HG03342 (cell line): ENCODE measurements around the gene HNRNPH2.

ENCODE experiments used
- ATAC-seq: cut with Tn5 transposase; IDR thresholded peaks from one replicate; pipeline ENCODE4 v1.9.1; 2021; ENCODE audit warnings: mild to moderate bottlenecking, moderate library complexity; ENCODE audit not compliant: unreplicated experiment

Gene HNRNPH2, protein sequence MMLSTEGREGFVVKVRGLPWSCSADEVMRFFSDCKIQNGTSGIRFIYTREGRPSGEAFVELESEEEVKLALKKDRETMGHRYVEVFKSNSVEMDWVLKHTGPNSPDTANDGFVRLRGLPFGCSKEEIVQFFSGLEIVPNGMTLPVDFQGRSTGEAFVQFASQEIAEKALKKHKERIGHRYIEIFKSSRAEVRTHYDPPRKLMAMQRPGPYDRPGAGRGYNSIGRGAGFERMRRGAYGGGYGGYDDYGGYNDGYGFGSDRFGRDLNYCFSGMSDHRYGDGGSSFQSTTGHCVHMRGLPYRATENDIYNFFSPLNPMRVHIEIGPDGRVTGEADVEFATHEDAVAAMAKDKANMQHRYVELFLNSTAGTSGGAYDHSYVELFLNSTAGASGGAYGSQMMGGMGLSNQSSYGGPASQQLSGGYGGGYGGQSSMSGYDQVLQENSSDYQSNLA

DNA sequence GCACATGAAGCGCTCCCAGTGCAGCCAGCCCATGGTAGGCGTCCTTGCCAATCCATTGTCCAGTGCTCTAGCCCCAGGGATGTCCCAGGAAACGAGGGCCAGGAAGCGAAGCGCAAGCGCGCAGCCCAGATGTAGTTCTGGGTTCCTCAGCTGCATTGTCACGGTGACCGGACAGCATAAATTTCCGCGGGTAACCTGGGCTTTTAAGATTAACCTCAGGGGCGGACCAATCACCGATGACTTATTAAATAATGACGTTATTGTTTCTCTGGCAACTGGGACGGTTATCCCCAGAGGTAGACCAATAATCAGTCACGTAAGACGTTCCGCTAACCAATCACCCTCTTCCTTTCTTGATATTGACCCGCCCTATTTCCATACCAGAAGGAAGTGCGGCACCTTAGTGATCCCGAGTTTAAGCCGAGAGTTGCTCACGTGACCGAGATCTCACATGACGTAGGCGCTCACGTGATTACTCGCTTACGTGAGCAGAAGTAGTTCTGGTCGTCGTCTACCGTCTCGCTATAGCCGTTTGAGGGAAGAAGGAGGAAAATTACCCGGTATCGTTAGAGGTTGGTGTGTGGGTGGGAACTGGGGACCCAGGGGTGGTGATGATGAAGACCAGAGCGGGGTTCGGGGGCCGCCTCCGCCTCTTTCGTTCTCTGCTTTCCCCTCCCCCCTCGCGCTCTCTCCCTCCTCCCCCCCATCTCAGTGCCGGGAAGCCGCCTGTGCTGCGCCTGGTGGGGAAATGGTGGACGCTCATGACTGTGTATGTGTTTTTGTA is at the start of gene HNRNPH2, which contains the start of gene GLA:
Gene HNRNPH2 (plus strand): TSS at position 475 of the 784 bp plus-strand sequence. CDS start 3,767 bp downstream, outside the sequence.
Gene GLA (minus strand): TSS at position 178 of the 784 bp plus-strand sequence. CDS start 22 bp downstream, at position 156.
- ATAC-seq = peak; percentile 92

DNA sequence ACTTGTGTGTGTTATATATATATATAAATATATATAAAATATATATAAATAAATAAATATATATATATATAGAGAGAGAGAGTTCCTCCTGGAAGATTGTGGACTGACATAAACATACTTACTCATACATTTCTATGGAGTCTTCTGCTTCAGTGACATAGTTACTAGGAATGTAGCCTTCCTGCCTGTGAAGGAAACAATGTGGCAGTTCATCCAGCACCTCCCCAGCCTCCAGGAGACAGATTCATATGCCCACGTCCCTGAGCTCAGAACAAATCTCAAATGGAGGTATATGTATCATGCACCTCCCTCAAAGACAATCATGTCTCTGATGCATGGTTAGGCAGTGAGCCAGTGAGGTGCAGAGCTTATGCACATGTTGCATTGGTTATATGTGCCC is 48.1 kb upstream of the HNRNPH2 start:
- no peak for ATAC-seq

DNA sequence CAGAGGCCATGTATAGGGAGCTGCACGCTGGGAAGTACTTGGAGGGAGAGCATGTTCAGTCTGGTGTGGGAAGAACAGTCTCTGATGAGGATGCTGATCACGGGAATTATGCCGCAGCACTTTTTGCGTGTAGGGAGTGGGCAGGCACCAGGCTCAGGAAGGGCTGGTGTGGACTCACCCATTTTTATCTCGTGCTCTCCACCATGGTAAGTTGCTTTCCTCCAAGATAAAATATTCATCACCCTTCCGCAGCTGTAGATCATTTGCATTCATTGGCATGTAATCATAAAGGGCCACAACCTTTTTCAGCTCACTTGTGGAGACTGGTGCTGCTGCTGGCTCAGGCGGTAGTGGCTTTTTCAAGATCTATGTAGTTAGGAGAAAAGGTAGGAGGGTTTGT is 47.6 kb upstream of the HNRNPH2 start:
- ATAC-seq = no peak

DNA sequence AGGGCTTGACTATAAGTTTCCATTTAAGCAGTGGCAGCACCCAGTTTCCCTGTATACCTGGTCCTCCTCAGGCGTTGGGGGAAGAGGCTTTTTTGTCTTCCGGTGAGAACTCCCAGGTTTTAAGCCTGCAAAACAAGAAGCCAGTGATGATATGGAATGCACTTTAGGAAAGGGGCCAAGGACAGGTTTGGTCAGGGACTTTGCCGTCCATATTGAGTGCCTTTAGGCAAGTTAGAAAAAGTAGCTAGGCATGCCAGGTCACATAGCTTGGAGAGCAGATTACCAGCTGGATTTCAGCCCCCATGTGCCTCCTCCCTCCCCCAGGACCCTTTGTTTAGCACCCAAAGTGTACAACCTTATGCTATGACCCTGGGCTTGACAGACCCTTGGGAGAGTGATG is 45.9 kb upstream of the HNRNPH2 start:
- no peak for ATAC-seq

DNA sequence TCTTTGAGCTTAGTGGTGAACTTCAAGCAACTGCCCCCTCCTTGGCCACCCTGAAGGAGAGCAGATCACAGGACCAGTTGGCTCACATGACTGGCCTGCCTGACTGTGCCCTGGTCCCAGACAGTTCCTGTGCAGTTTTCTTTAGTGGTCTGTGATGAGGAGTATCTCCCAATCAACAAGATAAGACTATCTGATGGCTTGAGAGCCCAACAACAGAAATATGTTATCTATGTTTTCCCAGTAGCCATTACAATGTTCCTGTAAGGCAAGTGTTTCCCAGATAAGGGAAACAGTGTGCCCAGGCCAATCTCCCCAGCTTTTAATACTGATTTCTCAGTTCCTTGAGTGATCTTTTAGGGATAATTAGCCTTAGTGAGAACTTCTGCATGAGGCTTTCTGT is 45.3 kb upstream of the HNRNPH2 start:
- ATAC-seq = no peak

DNA sequence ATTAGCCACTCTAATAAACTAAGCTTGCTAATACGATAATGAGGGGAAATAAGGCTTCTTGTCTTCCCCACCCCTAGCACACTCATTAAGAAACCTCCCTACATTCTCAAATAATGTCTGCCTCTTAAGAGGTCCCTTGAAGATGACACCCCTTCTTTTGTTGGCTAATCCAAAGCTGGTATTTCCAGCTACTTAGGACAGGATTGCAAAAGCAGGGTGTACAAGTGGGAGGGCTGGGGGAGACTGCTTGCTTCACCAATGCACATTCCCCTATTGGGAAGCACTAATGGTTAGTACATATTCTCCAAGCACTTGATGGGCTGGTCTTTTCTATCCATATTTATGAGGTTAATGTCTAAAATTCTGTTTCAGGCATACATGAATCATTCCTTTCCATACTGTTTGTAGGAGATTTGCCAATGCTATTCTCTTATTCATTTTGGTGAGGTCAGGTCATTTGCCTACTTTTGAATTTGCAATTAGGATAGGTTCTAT is 42.7 kb upstream of the HNRNPH2 start:
- ATAC-seq = no peak

DNA sequence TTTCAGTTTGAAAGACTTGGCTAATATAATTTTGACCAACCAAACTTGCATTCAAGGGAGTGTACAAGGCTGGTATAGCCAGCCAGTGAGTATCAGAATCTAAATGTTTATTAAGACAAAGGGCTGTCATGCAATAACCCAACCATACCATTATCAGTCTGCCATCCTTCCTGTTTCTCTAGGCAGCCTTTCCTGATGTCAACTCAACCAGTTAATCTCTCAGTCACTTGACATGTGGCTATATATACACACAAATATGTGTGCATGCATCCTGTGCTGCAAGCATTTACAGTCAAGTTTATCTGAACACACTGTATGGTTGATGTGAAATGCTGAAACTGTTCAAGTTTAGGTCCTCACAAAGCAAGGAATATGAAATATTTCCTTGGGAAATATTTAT is 39.2 kb upstream of the HNRNPH2 start:
- ATAC-seq = no peak

DNA sequence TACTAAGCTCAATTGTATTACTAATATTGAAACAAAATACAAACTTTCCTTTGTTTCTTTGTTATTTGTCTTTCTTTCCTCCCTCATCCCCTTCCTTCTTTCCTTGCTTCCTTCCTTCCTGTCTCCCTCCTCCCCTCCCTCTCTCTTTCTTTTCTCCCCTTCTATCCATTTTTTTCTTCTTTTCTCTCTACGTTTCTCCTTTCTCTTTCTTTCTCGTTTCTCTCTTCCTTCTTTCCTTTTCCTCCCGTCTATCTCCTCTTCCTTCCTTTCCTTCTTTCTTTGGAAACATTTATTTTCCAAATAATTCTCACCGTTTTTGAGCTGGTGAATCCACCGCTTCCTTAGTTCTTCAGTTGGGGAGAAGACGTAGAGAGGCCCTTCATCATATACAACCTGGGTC is 38.3 kb upstream of the HNRNPH2 start:
- no peak for ATAC-seq

DNA sequence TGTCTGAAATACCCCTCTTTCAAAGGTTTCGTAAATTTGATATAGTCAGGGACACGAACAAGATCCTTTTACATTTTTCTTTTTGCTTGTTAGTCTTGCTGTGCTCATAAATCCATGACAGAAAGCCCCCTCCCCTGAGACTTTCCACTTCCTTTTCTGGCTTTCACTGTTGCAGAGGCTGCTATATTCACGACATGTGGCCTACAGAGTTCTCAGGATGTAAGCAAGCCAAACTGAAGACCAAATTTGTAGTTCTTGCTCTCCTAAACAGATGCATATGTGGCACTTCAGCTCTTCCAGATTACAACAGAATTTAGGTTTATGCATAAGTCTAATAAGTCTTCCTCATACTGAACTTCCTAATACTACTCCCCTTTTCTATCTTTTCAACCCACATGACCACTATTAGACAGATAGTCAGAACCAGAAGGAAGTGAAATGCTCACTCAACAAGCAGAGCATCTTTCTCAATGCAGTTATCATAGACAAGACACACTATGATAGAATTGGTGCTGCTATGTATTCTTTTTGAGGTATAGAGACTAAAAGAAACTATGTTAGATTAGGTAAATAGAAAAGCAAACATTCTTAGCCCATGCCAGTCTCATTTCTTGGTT is 37.0 kb upstream of the HNRNPH2 start:
- ATAC-seq = peak; percentile 66

DNA sequence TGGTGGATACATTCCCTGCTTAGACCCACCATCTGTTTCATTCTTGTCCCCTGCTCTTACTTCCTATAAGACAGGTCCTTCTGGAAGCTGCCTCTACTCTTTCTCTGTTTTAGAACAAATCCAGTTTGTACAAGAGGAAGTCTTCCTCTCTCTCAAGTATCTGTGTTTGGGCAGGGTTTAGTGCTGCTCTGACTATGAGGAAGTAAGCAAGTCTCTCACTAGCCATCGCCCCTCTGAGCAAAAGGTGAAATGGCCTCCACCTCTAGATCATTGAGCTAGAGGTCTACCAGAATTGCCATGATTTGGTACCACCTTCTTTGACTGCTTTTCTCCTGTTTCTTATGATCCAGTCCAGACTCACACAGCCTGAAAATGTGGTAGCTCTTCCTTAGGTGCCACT is 30.5 kb upstream of the HNRNPH2 start:
- ATAC-seq = no peak

DNA sequence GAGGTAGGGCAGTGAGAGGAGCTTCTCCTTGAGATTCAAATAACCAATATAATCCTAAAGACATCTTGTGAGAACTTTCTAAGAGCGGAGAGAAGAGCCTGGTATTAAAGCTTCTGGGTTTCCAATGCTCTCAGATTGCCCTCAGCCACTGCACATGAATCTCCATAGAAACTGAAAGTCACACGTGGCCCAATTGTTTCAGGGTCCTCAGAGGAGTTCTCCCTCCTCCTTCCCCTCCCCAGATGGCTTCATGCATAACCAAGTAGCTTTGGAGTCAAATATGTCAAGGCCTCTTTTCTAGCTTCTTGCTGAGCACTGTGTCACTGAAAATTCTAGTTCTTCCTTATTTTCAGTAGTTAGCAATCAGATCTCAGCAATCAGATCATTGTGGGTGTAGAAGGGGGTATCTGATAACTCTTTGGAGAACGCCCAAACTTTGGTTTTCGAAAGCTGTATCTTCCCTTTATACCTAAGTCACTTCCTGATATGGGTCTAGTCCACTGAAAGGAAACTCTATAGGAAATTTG is 24.3 kb upstream of the HNRNPH2 start:
- peak; percentile 72 for ATAC-seq

DNA sequence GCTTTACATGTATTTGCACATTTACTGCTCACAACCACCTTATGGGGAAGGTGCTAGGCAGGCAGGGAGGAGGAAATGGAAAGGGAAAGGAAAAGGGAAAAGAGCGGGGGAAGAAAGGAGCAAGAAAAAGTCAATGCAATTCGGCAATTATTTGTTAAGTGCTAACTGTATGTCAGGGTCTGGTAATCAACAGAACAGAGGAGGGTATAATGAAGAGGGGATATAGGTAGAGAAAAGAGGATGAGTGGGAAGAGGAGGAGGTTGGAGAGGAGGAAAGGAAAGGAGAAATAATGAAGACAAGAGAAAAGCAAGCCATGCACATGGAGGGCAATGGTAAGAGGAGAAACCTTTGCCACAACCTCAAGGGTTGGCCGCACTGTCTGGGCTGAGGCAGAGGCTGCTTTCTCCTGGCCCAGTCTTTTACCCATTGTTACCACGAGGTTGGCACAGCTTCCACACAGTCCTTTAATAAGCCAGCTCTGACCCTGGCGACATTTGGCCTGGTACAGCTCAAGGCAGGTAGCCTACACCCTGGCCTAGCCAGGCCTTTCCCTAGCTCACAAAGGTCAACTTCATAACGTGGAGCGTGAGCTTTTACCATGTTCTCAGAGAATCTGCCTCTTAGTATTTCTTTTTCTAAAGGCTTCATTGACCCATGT is 22.9 kb upstream of the HNRNPH2 start:
- no peak for ATAC-seq

DNA sequence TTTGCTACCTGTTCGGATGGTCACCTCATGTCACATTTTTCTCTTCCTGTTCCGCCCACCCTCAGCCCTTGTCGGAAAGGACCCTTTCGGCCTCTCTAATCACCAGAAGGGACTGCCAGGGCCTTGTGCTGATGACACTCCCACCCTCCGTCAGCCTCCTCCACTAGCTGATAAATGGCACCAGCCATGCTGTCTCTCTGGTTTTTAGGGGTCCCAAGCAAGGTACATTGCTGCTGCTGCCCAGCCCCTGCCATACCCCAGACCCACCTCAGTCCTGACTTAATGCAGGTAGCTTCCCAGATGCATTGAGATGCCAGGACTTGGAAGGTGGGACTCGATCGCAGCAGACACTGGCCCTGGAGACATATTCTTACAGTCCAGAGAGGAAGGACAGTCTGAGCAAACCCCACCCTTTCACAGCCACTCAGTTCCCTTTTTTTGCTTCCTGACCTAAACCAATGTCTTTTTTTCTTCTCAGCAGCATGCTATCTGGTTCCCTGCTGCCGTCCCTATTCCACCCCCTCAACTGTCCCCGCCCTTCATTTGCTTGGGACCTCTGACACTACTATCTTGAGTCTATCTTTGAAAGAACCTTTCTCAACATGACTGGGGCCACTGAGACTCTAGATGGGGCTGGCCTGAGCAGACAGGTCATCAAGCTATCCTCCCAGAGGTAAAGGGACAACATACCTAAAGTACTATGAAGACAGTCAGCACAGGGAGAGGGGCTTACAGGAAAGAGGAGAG is 22.1 kb upstream of the HNRNPH2 start, which contains the start of gene BTK:
Gene BTK (minus strand): TSS at position 397 of the 747 bp plus-strand sequence. CDS start 10,907 bp downstream, outside the sequence.
- peak; percentile 65 for ATAC-seq

DNA sequence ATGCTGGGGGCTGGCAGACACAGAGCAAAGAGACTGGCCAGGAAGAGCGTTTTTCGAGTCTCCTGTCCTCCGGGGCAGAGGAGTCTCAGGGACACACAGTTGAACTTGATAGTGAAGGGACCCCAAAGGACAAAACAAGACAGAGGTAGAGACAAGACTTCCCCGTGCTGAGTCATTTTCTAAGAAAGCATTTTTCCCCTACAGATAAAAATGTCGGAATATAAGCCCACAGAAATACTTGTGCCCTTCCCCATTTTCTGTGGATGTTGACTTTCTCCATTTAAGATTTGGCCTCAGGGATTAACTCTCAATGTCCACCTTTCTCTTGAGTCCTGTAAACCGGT is 21.5 kb upstream of the HNRNPH2 start:
- no peak for ATAC-seq

DNA sequence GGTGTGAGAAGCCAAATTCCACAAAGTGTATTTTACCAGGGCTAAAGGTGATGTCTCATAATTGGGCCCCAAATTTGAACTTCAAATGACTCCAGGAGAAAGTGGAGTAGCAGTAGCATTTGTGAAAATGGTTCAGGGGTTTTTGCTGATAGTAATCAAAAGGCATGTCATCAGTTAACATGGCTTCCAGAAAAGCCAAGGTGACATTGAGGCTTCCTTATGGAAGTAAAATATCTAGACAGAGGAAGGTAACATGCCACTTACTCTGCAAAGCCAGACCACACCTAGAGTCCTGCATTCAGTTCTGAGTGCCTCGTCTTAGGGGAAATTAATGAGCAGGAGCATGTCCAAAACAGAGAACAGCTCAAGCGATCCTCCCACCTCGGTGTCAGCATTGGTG is 19.4 kb upstream of the HNRNPH2 start:
- no peak for ATAC-seq

DNA sequence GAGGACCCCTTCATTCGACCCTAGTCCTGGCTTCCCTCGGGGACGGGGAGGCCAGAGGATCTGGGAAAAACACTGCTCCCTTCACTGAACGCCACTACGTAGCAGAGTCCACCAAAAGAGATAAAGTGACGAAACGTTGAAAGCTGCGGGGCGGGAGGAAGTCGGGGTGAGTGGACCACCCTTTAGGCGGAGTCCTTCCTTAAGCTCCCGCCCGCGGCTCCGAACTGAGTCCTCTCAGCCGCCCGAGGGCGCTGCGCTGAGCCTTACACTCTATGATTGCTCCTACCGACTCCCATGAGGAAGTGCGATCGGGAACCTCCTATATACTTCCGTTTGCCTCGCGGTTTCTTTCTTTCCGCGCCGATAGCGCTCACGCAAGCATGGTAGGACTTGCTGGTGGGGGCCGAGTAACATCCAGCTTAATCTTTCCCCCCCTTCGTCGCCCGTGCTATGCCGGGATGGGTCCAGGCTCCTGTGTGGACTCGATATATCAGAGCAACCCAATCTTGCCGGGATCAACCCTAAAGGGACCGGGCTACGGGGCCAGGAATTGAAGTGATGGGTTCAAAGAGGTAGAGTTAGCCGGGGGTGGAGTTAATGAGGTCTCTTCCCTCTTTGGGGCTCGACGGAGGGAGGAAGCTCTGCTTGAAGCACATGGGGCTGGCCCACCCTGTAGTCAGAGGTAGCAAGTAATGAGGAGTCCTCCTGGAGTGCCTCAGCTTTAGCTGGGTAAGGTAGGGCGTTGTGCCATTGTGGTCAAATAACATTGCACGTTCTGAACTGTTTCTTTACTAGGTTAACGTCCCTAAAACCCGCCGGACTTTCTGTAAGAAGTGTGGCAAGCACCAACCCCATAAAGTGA is 17.1 kb upstream of the HNRNPH2 start, which contains the start of gene RPL36A:
Gene RPL36A (plus strand): TSS at position 348 of the 862 bp plus-strand sequence. CDS start 33 bp downstream, at position 381.
- peak; percentile 78 for ATAC-seq

DNA sequence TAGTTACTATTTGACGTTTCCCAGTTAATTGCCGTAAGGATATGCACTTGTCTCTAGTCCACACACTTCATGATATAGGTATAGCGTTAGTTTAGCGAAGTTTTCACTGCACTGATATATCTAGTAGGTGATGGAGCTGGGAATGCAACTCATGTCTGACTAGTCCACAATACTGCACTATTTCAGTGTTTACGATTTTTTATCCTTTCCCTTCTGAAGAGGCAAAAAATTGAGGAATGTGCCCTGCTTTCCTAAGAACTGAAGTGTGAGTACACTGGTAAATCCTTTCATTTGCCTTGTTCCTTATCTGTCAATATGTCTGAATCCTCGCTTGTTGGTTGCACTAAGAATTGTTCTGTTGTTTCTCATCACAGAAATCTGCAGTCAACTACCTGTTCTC is 16.2 kb upstream of the HNRNPH2 start:
- no peak for ATAC-seq

DNA sequence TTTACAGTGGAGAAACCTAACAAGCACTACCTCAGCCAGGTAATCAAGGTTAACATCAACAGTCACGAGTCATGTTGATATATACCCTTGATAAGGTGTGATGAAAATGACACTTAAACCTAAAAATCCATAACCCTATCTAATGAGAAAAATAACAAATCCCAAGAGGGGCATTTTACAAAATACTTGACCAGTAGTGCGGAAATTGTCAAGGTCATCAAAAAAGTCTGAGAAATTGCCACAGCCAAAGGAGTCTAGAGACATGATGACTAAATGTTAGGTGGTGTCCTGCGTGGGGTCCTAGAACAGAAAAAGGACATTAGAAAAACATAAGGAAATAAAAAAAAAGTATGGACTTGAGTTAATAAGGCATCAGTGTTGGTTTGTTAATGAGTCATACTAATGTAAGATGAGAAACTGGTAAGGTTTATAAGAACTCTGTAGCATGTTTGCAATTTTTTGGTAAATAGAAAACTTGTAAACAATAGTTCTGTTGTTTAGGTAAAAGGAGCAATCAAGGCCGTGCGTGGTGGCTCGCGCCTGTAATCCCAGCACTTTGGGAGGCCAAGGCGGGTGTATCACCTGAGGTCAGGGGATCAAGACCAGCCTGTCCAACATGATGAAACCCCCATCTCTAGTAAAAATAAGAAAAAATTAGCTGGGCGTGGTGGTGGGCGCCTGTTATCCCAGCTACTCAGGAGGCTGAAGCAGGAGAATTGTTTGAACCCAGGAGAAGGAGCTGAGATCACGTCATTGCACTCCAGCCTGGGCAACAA is 14.3 kb upstream of the HNRNPH2 start:
- ATAC-seq = no peak
